Coronary artery (tissue), 2 donors: ENCODE measurements around the gene TOR1A.

Experiments
- DNase-seq: peaks from one replicate; pipeline ENCODE4 v3.0.0-alpha.2; 2017; ENCODE audit warnings: low spot score
- H3K27ac ChIP-seq, 2 donors: fragments of 200-600 bp; sonication (generic); one replicate each; pipeline ENCODE4 v1.5.1; 2016 to 2019
- H3K4me3 ChIP-seq: fragments of 200-600 bp; sonication (generic); 2 replicates; pipeline ENCODE4 v1.5.1; 2016; ENCODE audit warnings: mild to moderate bottlenecking, moderate library complexity
- TF ChIP-seq, protein P1 (sequence below): fragments of 200-600 bp; sonication (generic); IDR thresholded peaks from one replicate; pipeline ENCODE4 v1.5.1; 2019; ENCODE audit warnings: antibody characterized with exemption

TOR1A gene

DNA sequence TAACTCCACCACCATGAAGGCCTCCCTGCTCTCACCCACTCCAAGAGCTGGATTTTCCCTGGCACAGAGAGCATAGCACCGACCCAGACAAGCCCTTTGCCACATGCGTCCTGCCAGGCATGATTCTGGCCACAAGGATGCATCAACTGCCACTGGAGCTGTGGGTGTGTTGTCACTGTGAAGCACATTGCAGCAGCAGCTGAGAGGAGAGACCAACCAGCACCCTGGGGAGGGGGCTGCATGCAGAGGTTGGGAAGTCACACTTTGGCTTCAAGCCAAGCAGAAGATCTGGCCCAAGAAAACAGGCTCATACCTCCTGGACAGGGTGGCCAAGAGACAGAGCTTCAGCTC, 48.5 kb downstream of the TOR1A start:
- DNase-seq = no peak
- TF ChIP-seq, protein P1, sequence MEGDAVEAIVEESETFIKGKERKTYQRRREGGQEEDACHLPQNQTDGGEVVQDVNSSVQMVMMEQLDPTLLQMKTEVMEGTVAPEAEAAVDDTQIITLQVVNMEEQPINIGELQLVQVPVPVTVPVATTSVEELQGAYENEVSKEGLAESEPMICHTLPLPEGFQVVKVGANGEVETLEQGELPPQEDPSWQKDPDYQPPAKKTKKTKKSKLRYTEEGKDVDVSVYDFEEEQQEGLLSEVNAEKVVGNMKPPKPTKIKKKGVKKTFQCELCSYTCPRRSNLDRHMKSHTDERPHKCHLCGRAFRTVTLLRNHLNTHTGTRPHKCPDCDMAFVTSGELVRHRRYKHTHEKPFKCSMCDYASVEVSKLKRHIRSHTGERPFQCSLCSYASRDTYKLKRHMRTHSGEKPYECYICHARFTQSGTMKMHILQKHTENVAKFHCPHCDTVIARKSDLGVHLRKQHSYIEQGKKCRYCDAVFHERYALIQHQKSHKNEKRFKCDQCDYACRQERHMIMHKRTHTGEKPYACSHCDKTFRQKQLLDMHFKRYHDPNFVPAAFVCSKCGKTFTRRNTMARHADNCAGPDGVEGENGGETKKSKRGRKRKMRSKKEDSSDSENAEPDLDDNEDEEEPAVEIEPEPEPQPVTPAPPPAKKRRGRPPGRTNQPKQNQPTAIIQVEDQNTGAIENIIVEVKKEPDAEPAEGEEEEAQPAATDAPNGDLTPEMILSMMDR = no peak
- Histone ChIP-seq H3K27ac (no peak overlapping the region), H3K4me3 (no peak overlapping the region)

DNA sequence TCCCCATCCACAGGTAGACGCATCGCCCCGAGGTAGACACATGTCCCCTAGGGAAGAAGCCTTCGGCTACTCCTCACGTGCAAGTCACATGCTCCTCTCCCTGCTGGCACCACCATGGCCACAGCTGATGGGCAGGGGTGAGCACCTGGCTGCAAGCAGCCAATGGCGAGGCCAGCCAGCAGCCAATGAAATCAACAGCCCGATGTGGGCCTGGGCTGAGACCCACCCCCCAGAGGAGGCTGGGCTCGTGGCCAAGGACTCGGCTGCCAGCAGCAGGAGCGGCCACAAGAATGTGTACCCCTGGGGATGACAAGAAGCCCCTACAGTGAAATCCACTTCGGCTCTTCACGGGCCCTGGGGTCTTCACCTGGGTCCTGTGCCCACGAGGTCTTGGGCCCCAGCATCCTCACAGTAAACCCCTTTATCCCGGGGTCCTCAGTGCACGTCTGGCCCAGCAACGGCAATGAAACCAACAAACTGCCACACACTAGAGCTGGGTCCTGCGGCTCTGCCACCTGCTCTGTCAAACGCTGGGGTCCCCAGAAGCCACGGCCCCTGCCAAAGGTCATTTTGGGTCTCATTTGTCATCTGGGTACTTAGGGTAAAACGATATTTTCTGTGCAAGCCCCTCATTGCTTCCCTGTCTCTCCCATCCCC, 49.0 kb downstream of the TOR1A start:
- no peak for DNase-seq
- TF ChIP-seq, protein P1 = no peak
- no peak overlapping the region for H3K27ac ChIP-seq
- H3K4me3 ChIP-seq = no peak overlapping the region

DNA sequence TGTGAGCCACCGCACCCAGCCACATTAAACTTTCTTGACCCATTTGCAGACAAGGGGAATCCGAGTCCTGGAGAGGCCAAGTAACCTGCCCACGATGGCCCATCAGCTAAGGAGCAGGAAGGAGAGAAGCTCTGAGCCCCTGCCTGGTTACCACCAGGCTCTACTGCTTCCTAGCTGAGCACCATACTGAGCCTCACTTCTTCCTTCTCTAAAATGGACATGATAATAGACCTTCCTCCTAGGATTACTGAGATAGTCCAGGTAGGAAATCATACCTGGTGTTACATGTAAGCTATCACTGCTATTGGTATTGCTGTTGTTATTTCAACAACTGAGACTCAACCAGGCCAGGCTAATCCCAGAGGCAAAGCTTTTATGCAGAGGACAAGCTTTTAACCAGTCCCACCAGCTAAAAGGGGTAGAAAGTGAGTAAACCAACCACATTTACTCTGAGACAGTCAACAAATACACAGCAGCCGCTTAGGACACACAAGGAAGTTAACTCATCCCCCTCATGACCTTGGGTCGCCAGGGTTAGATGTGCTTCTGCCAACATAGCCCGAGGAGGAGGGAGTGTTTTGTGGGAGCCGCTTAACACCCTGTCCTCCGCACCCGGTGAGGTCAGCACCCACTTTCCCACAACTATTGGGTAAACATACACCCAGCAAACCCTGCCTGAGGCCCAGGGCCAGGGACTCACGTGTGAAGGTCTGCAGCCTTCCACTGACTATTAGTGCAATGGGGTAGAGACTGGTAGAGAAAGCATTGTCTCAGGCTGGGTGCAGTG, 50.5 kb downstream of the TOR1A start:
- DNase-seq = no peak
- Histone ChIP-seq H3K4me3 (no peak overlapping the region), H3K27ac (no peak overlapping the region)
- TF ChIP-seq, protein P1 = no peak

DNA sequence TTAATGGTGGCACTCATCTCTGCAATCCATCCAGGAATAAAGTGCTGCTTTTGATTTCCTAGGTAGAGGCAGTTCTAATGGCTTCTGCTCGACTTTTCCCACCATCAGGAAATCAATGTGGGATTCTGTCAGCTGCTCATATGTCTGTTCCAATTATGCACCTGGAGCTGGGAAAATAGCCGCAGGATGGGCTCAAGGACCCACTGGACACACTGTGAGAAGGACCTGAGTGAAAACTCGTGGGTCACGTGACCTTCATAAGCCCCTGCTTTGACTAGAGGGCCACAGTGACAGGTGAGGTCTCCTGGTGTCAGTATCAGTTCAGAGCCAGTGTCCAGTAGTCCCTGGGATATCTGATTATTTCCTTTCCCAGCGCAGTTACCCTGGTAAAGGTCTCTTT, 53.2 kb downstream of the TOR1A start:
- Histone ChIP-seq H3K4me3 (no peak overlapping the region), H3K27ac (no peak overlapping the region)
- no peak for DNase-seq
- TF ChIP-seq, protein P1 = no peak

DNA sequence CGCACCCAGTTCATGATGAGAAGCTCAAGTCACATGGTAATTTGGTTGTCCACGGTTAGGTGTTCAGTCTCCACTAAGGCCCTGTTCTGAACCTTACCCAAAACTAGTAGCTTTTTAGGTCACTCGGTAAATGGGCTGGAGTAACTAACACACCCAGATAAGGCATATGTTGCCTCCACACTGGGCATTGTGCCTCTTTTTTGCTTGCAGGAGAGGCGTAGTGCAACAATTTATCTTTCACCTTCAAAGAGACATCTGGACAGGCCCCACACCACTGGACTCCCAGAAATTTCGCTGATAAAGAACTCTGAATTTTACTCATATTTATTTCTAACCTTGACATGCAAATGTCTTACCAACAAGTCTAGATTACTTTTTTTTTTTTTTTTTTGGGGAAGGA, 54.3 kb downstream of the TOR1A start:
- H3K4me3 ChIP-seq = no peak overlapping the region
- no peak for DNase-seq
- TF ChIP-seq, protein P1 = no peak
- no peak overlapping the region for H3K27ac ChIP-seq

DNA sequence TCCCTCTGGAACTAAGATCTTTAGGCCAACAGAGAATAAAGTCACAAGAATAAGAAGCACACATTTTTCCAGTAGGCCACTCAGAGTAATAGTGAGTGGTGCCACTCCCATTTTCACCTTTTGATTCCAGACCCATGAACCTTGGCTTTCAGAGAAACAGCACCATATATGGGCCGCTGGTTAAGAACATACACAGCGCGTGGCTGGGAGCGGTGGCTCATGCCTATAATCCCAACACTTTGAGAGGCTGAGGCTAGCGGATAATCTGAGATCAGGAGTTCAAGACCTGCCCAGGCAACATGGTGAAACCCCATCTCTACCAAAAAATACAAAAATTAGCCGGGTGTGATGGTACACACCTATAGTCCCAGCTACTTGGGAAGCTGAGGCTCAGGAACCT, 55.5 kb downstream of the TOR1A start:
- Histone ChIP-seq H3K4me3 (no peak overlapping the region), H3K27ac (no peak overlapping the region)
- no peak for DNase-seq
- TF ChIP-seq, protein P1 = no peak

DNA sequence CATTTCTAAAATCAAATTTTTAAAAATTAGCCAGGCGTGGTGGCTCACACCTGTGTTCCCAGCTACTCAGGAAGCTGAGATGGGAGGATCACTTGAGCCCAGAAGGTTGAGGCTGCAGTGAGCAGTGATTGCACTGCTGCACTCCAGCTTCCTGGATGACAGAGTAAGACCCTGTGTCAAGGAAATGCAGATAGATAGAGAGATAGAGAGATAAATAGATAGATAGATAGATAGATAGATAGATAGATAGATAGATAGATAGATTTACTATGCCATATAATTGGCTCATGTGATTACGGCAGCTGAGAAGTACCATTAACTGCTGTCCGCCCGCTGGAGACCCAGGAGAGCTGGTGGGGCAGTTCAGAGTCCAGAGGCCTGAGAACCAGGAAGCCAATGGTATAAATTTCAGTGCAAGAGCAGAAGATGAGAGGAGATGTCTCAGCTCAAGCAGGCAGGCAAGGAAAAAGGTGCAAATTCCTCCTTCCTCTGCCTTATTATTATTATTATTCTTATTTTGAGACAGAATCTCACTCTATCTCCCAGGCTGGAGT, 58.1 kb downstream of the TOR1A start:
- DNase-seq = no peak
- TF ChIP-seq, protein P1 = no peak
- no peak overlapping the region for H3K27ac ChIP-seq
- H3K4me3 ChIP-seq = no peak overlapping the region
